A549 treated with CpdA at 1 μM for 4 hours (cell line): ENCODE results near the gene ZNF57. TPM values are rescaled to one million over a fixed set of nuclear protein-coding genes. Genes with fewer than 3 reads are reported as not detected.

ENCODE experiments used
- total RNA-seq: library from RNA; stranded (reverse); fragments of 200-300 nt; extraction: Qiagen RNA extraction; gene quantifications from 5 replicates; pipeline ENCODE4 v1.2.3, GENCODE V29; 2022; ENCODE audit warnings: low read depth

ZNF57 gene
- total RNA-seq: 1.9 to 3.2 TPM (median 2.0 TPM) in 5 replicates

GRCh38 chr19:2900296-2901252 is at the start of gene ZNF57:
Gene ZNF57 (plus strand): TSS chr19:2900928. CDS start chr19:2901046, 118 bp downstream.

GRCh38 chr19:2867025-2867991 is 33.4 kb upstream of the ZNF57 start, which contains the start of gene ZNF556:
Gene ZNF556 (plus strand): TSS chr19:2867335. CDS start chr19:2867422, 87 bp downstream.

DNA sequence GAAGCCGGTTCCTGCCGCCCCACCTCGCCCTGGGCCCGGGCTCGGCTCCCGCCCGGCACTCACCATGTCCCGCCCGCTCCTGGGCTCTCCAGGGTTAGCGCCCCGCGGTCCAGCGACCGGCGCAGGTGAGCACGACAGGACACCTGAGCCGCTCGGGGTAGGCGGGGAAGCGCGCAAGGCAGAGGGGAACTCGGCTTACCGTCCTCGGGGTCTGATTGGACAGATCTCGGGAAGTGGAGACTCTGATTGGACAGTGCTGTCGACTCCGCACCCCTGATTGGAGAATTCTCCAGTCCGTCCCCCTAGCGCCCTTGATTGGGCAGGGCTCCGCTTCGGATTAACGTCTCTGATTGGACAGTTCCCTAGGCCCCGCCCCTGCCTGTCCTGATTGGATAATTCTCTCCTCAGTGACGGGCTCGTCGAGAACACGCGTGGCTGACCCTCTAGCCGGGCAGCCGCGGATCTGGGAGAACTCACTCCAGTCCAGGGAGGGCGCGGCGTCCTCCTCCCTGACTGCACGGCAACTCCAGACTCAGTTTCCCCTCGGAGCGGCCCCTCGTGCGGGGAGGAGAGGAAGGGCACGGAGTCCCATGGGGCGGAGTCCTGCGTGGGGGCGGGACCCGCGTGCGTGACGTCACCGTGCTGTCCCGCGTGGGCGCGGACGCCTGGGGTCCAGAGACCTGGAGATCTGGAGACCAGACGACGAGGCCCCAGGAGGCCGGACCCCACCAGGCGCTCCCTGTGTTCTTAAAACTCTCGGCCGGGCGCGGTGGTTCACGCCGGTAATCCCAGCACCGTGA is 44.2 kb downstream of the ZNF57 start, which contains the start of gene ZNF77:
ZNF77 (minus strand) TSS at position 197 of the 800 bp plus-strand sequence; CDS start at position 66, 131 bp downstream.

Other genes starting within 250 kb of the ZNF57 start
- gene GNG7, start 198.2 kb upstream of the ZNF57 start, total RNA-seq: 0.05 to 0.09 TPM (median 0.06 TPM) in 4 of 5 replicates, not detected in the other
- gene DIRAS1, start 179.6 kb upstream of the ZNF57 start, total RNA-seq: 3.3 to 4.1 TPM (median 3.9 TPM) in 5 replicates
- 24.8 to 30.9 TPM (median 28.5 TPM) in 5 replicates for gene SLC39A3, start 160.9 kb upstream of the ZNF57 start, total RNA-seq
- gene SGTA, start 117.7 kb upstream of the ZNF57 start, total RNA-seq: 59.2 to 84.2 TPM (median 75.9 TPM) in 5 replicates
- 80.4 to 111 TPM (median 99.5 TPM) in 5 replicates for gene THOP1, start 115.4 kb upstream of the ZNF57 start, total RNA-seq
- 0.86 to 1.5 TPM (median 0.93 TPM) in 5 replicates for gene ZNF554, start 81.1 kb upstream of the ZNF57 start, total RNA-seq
- 2.2 to 2.9 TPM (median 2.7 TPM) in 5 replicates for gene ZNF555, start 59.5 kb upstream of the ZNF57 start, total RNA-seq
- gene ZNF556, start 33.6 kb upstream of the ZNF57 start, total RNA-seq: 0.01 to 0.05 TPM in 2 of 5 replicates, not detected in the others
- 1.3 to 2.1 TPM (median 1.4 TPM) in 5 replicates for gene ZNF77, start 44.0 kb downstream of the ZNF57 start, total RNA-seq
- 3.1 to 6.5 TPM (median 5.1 TPM) in 5 replicates for gene TLE6, start 76.6 kb downstream of the ZNF57 start, total RNA-seq
- 2.3 to 4.4 TPM (median 3.1 TPM) in 5 replicates for gene TLE2, start 128.4 kb downstream of the ZNF57 start, total RNA-seq
- 167 to 247 TPM (median 239 TPM) in 5 replicates for gene TLE5, start 161.6 kb downstream of the ZNF57 start, total RNA-seq
- 31.4 to 36.9 TPM (median 32.9 TPM) in 5 replicates for gene GNA11, start 193.4 kb downstream of the ZNF57 start, total RNA-seq
- gene GNA15, start 235.1 kb downstream of the ZNF57 start, total RNA-seq: 0.05 to 0.17 TPM (median 0.12 TPM) in 3 of 5 replicates, not detected in the others